Left hindlimb (tissue), 1 donor: ENCODE data around the gene PRDX5.

ENCODE experiments used
- DNase-seq: peaks from one replicate; pipeline ENCODE4 v3.0.0-alpha.2; 2018

Gene PRDX5

DNA sequence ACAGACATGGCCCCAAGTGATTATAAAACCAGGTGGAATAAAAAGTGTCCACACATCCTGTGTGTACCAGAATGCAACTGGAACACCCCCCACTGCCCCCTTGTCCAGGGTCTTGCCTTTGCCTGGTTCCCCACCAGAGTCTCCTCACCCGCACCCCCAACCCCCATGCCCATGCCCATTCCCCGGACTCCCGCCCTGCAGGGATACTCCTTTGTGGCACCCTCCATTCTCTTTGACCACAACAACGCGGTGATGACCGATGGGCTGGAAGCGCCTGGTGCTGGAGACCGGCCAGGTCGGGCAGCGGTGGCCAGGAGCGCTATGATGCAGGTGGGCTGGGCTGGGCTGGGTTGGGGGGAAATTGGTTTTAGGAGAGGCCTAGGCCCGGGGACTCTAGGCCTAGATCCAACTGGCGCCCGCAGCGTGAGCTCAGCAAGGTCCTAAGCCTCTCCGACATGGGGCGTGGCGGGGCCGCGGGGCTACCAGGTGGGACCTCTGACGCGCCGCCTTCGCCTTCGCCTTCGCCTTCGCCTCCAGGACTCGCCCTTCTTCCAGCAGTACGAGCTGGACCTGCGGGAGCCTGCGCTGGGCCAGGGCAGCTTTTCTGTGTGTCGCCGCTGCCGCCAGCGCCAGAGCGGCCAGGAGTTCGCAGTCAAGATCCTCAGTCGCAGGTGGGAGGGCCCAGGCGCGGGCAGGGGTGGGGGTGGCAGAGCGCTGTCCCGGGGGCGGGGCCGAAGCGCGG, 50.2 kb downstream of the PRDX5 start:
- DNase-seq = no peak

DNA sequence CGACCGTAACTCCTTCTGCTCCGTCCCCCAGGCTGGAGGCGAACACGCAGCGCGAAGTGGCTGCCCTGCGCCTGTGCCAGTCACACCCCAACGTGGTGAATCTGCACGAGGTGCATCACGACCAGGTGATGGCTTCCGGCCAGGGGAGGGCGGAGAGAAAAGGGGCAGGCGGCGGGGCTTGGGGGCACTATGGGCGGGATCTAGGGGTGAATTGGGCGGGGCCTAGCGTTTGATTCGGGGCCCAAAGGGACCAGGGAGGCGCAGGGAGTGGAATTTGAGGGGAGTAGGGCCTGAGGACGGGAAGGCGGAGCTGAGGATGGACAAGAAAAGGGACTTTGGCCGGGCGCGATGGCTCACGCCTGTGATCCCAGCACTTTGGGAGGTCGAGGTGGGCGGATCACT, 50.8 kb downstream of the PRDX5 start:
- no peak for DNase-seq

DNA sequence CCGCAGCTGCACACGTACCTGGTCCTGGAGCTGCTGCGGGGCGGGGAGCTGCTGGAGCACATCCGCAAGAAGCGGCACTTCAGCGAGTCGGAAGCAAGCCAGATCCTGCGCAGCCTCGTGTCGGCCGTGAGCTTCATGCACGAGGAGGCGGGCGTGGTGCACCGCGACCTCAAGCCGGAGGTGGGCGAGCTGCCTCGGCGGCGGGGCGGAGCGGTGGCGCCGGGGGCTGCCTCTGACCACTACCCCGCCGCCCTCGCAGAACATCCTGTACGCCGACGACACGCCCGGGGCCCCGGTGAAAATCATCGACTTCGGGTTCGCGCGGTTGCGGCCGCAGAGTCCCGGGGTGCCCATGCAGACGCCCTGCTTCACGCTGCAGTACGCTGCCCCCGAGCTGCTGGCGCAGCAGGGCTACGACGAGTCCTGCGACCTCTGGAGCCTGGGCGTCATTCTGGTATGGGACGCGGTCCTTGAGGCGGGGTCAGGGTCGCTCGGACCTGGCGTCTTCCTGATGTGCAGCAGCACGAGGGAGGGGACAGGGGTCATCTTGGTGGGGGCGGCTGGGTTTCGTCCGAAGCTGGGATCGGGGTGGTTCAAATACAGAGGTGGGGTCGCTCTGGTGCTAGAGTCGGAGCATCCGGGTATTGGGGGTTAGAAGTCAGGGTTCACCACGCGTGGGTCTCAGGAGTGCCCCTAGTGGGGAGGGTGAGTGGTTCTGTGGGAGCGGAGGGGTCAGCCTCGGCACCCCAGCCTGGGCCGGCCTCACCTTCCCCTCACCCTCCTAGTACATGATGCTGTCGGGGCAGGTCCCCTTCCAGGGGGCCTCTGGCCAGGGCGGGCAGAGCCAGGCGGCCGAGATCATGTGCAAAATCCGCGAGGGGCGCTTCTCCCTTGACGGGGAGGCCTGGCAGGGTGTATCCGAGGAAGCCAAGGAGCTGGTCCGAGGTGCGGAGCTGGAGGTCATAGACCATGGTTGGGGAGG, 51.8 kb downstream of the PRDX5 start:
- DNase-seq = no peak

DNA sequence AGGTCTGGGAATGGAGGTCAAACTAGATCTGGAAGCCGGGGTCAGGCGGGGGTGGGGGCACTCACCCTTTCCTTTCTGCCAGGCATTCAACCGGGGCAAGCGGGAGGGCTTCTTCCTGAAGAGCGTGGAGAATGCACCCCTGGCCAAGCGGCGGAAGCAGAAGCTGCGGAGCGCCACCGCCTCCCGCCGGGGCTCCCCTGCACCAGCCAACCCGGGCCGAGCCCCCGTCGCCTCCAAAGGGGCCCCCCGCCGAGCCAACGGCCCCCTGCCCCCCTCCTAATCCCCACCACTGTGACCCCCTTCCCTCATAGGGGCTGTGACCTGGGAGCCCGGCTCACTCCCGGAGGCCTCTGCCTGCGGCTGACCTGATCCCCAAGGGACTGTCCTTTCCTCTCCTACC, 53.3 kb downstream of the PRDX5 start:
- no peak for DNase-seq
